GM12875 (cell line): ENCODE measurements around the gene SRSF1.

ENCODE experiments used
- H3K4me3 ChIP-seq: one replicate; pipeline ENCODE4 v1.5.1; 2011; ENCODE audit warnings: low read depth, low read length, control low read depth
- CTCF ChIP-seq: IDR thresholded peaks from 2 replicates; pipeline ENCODE4 v1.5.1; 2011; ENCODE audit warnings: low read depth, mild to moderate bottlenecking, control low read depth, inconsistent platforms, low read length, moderate library complexity, borderline replicate concordance; ENCODE audit not compliant: insufficient read depth

Gene SRSF1

GRCh38 chr17:58007781-58008706, 998 bp upstream of the SRSF1 start:
- H3K4me3 ChIP-seq, result peak overlapping the region; percentile 87
- no peak for TF ChIP-seq CTCF

GRCh38 chr17:58006560-58006923, 504 bp downstream of the SRSF1 start:
- TF ChIP-seq CTCF, result no peak
- H3K4me3 ChIP-seq, result peak overlapping the region; percentile 87

- no peak for TF ChIP-seq CTCF
- peak overlapping the region; percentile 87 for H3K4me3 ChIP-seq
Measured at GRCh38 chr17:58005728-58006559, 1.1 kb downstream of the SRSF1 start.

- TF ChIP-seq CTCF, result no peak
- peak overlapping the region; percentile 87 for H3K4me3 ChIP-seq
Measured at GRCh38 chr17:58005031-58005727, 1.9 kb downstream of the SRSF1 start.

GRCh38 chr17:58004060-58004459, 3.0 kb downstream of the SRSF1 start:
- TF ChIP-seq CTCF, result no peak
- H3K4me3 ChIP-seq, result no peak overlapping the region

GRCh38 chr17:58002973-58003372, 4.1 kb downstream of the SRSF1 start:
- H3K4me3 ChIP-seq, result no peak overlapping the region
- TF ChIP-seq CTCF, result no peak
